MM.1S (cell line): ENCODE results near the gene AGBL4.

Experiments
- DNase-seq: peaks from one replicate; pipeline ENCODE4 v3.0.0-alpha.2; 2015
- H2AFZ ChIP-seq: fragments of 300-600 bp; sonication (generic); 2 replicates; pipeline ENCODE4 v1.6.0; 2016; ENCODE audit warnings: antibody characterized with exemption, low read length
- H3F3A ChIP-seq: fragments of 300-600 bp; sonication (generic); 2 replicates; pipeline ENCODE4 v1.6.1; 2016; ENCODE audit warnings: mild to moderate bottlenecking, antibody characterized with exemption, low read length, moderate library complexity, mixed read lengths; ENCODE audit not compliant: insufficient read depth
- H3K27ac ChIP-seq: fragments of 300-600 bp; sonication (generic); 2 replicates; pipeline ENCODE4 v1.5.1; 2016; ENCODE audit warnings: mild to moderate bottlenecking, low read length
- H3K27me3 ChIP-seq: fragments of 300-600 bp; sonication (generic); replicated peaks from 2 replicates; pipeline ENCODE4 v1.6.0; 2016; ENCODE audit warnings: low read length; ENCODE audit not compliant: insufficient read depth
- H3K36me3 ChIP-seq: fragments of 300-600 bp; sonication (generic); replicated peaks from 2 replicates; pipeline ENCODE4 v1.6.1; 2016; ENCODE audit warnings: mild to moderate bottlenecking, low read length, mixed read lengths; ENCODE audit not compliant: insufficient read depth
- H3K4me1 ChIP-seq: fragments of 300-600 bp; sonication (generic); 2 replicates; pipeline ENCODE4 v1.6.1; 2016; ENCODE audit warnings: low read length, mixed read lengths
- H3K4me2 ChIP-seq: fragments of 300-600 bp; sonication (generic); 2 replicates; pipeline ENCODE4 v1.6.0; 2016; ENCODE audit warnings: low read depth, low read length
- H3K4me3 ChIP-seq: fragments of 300-600 bp; sonication (generic); 2 replicates; pipeline ENCODE4 v1.5.1; 2016; ENCODE audit warnings: low read length, mixed read lengths
- H3K79me2 ChIP-seq: fragments of 300-600 bp; sonication (generic); 2 replicates; pipeline ENCODE4 v1.6.1; 2016; ENCODE audit warnings: mixed run types, low read length, mixed read lengths
- H3K9ac ChIP-seq: fragments of 300-600 bp; sonication (generic); 2 replicates; pipeline ENCODE4 v1.6.1; 2016; ENCODE audit warnings: low read length, mixed read lengths
- H3K9me2 ChIP-seq: fragments of 300-600 bp; sonication (generic); replicated peaks from 2 replicates; pipeline ENCODE4 v1.6.1; 2016; ENCODE audit warnings: mild to moderate bottlenecking, low read length, mixed read lengths; ENCODE audit not compliant: insufficient read depth
- H3K9me3 ChIP-seq: fragments of 300-600 bp; sonication (generic); replicated peaks from 2 replicates; pipeline ENCODE4 v1.6.1; 2016; ENCODE audit warnings: mild to moderate bottlenecking, low read length, mixed read lengths; ENCODE audit not compliant: insufficient read depth
- H4K20me1 ChIP-seq: fragments of 300-600 bp; sonication (generic); 2 replicates; pipeline ENCODE4 v1.6.1; 2016; ENCODE audit warnings: mild to moderate bottlenecking, low read length, moderate library complexity, mixed read lengths; ENCODE audit not compliant: insufficient read depth
- EZH2 ChIP-seq: fragments of 300-600 bp; sonication (generic); optimal IDR thresholded peaks from 2 replicates; pipeline ENCODE3; 2017; ENCODE audit warnings: low read depth, mild to moderate bottlenecking, antibody characterized with exemption, low read length, mixed read lengths
- EZH2phosphoT487 ChIP-seq: fragments of 300-600 bp; sonication (generic); IDR thresholded peaks from 2 replicates; pipeline ENCODE4 v1.6.1; 2018; ENCODE audit warnings: antibody characterized with exemption, low read length
- TF ChIP-seq, protein P1 (sequence below): fragments of 300-600 bp; sonication (generic); IDR thresholded peaks from 2 replicates; pipeline ENCODE4 v1.5.1; 2016; ENCODE audit warnings: antibody characterized with exemption, low read length, mixed read lengths

The AGBL4 gene

DNA sequence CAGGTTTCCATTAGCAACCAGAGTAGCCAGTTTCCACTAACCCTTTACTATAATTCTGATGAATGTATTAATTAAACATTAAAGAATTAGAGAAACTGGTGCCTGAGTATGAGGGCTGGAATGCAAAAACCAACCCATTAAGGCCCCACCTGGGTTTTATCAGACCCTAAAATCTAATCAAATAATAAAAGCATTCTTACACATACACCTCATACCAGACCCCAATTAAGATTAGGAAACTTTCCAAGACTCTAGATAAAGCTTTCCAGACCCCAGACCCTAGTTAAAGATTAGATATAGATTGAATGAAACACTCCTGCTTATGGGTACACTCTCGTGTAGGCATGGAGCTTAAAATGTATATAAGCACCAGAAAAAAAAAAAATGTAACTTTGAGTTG is 665.7 kb downstream of the AGBL4 start:
- no peak for DNase-seq
- no peak overlapping the region for H3K4me2 ChIP-seq
- no peaks in the 10 kb centered on the region for H3K9me3 ChIP-seq
- no peaks in the 10 kb centered on the region for H4K20me1 ChIP-seq
- H2AFZ ChIP-seq = no peak overlapping the region
- H3K9ac ChIP-seq = no peak overlapping the region
- H3K27ac ChIP-seq = no peak overlapping the region
- H3K36me3 ChIP-seq = no peaks in the 10 kb centered on the region
- no peaks in the 10 kb centered on the region for H3K79me2 ChIP-seq
- no peaks in the 10 kb centered on the region for H3K27me3 ChIP-seq
- H3K9me2 ChIP-seq = no peaks in the 10 kb centered on the region
- H3F3A ChIP-seq = no peaks in the 10 kb centered on the region
- TF ChIP-seq, protein P1, sequence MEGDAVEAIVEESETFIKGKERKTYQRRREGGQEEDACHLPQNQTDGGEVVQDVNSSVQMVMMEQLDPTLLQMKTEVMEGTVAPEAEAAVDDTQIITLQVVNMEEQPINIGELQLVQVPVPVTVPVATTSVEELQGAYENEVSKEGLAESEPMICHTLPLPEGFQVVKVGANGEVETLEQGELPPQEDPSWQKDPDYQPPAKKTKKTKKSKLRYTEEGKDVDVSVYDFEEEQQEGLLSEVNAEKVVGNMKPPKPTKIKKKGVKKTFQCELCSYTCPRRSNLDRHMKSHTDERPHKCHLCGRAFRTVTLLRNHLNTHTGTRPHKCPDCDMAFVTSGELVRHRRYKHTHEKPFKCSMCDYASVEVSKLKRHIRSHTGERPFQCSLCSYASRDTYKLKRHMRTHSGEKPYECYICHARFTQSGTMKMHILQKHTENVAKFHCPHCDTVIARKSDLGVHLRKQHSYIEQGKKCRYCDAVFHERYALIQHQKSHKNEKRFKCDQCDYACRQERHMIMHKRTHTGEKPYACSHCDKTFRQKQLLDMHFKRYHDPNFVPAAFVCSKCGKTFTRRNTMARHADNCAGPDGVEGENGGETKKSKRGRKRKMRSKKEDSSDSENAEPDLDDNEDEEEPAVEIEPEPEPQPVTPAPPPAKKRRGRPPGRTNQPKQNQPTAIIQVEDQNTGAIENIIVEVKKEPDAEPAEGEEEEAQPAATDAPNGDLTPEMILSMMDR = no peak
- TF ChIP-seq EZH2phosphoT487 (no peak), EZH2 (no peak)
- H3K4me3 ChIP-seq = no peak overlapping the region
- no peaks in the 10 kb centered on the region for H3K4me1 ChIP-seq

- Histone ChIP-seq H2AFZ (no peak overlapping the region), H3K9me2 (no peaks in the 10 kb centered on the region), H3K27ac (no peak overlapping the region), H3K36me3 (no peaks in the 10 kb centered on the region), H3F3A (no peaks in the 10 kb centered on the region), H3K9me3 (no peaks in the 10 kb centered on the region), H3K27me3 (no peaks in the 10 kb centered on the region), H3K4me2 (no peak overlapping the region), H3K4me1 (no peaks in the 10 kb centered on the region), H3K4me3 (no peak overlapping the region), H3K79me2 (no peaks in the 10 kb centered on the region), H4K20me1 (no peaks in the 10 kb centered on the region), H3K9ac (no peak overlapping the region)
- DNase-seq = no peak
- TF ChIP-seq EZH2 = no peak
- no peak for TF ChIP-seq EZH2phosphoT487
- TF ChIP-seq, protein P1 = no peak
These were observed 667.2 kb downstream of the AGBL4 start for GRCh38 chr1:49356594-49356993.

- Histone ChIP-seq H3K36me3 (no peaks in the 10 kb centered on the region), H3K9me2 (no peaks in the 10 kb centered on the region), H3F3A (no peaks in the 10 kb centered on the region), H2AFZ (no peak overlapping the region), H4K20me1 (no peaks in the 10 kb centered on the region), H3K4me1 (no peaks in the 10 kb centered on the region), H3K27ac (no peak overlapping the region), H3K4me2 (no peak overlapping the region), H3K4me3 (no peak overlapping the region), H3K9ac (no peak overlapping the region), H3K9me3 (no peaks in the 10 kb centered on the region), H3K79me2 (no peaks in the 10 kb centered on the region), H3K27me3 (no peaks in the 10 kb centered on the region)
- no peak for DNase-seq
- TF ChIP-seq, protein P1 = no peak
- no peak for TF ChIP-seq EZH2
- TF ChIP-seq EZH2phosphoT487 = no peak
These were observed 672.0 kb downstream of the AGBL4 start for GRCh38 chr1:49351768-49352167.
